IMR-90 (cell line): ENCODE results near the gene NEUROD4. TPM values are rescaled to one million over a fixed set of nuclear protein-coding genes. Genes with fewer than 3 reads are reported as not detected.
A peak's percentile ranks its signal among the peaks of the same experiment; 100 is the strongest.

Experiments
- ATAC-seq: fragments of 200-7000 bp; cut with Tn5 transposase; 2 replicates; pipeline ENCODE4 v1.9.1; 2020; ENCODE audit warnings: low read depth, mild to moderate bottlenecking, moderate library complexity
- BruUV-seq: library from RNA; stranded (reverse); fragments of 400-500 nt; replicated peaks from 2 replicates; lab custom pipeline; 2021; lab: Mats Ljungman, UMichigan
- CTCF ChIA-PET: fragments of 300-600 bp; formaldehyde crosslinking; extraction: SDS; loops from one replicate; lab custom pipeline; 2021; ENCODE audit warnings: antibody characterized with exemption; lab: Yijun Ruan, JAX
- POLR2A ChIA-PET: fragments of 300-600 bp; sonication (Branson Sonifier 250); formaldehyde crosslinking; loops from one replicate; lab custom pipeline; 2022; ENCODE audit warnings: antibody characterized with exemption; ENCODE audit not compliant: unreplicated experiment; lab: Charles Lee
- DNase-seq: peaks from one replicate; pipeline ENCODE4 v3.0.0; 2013
- H2AFZ ChIP-seq: replicated peaks from 2 replicates; pipeline ENCODE3; 2013; ENCODE audit warnings: low read length, mild to moderate bottlenecking; ENCODE audit not compliant: poor library complexity
- H2AK5ac ChIP-seq: 2 replicates; pipeline ENCODE4 v1.6.1; 2013; ENCODE audit warnings: low read depth, low read length, inconsistent platforms
- H2AK9ac ChIP-seq: replicated peaks from 2 replicates; pipeline ENCODE3; 2013; ENCODE audit warnings: mild to moderate bottlenecking, low read depth, low read length, moderate library complexity; ENCODE audit not compliant: poor library complexity
- H2BK120ac ChIP-seq: 2 replicates; pipeline ENCODE4 v1.6.1; 2013; ENCODE audit warnings: low read depth, low read length, inconsistent platforms
- H2BK15ac ChIP-seq: 3 replicates; pipeline ENCODE4 v1.6.1; 2013; ENCODE audit warnings: low read depth, low read length, inconsistent platforms
- H2BK20ac ChIP-seq: 2 replicates; pipeline ENCODE4 v1.6.1; 2013; ENCODE audit warnings: low read depth, mild to moderate bottlenecking, inconsistent platforms, low read length, moderate library complexity
- H2BK5ac ChIP-seq: 2 replicates; pipeline ENCODE4 v1.6.1; 2013; ENCODE audit warnings: mild to moderate bottlenecking, low read depth, low read length, inconsistent platforms; ENCODE audit not compliant: poor library complexity, severe bottlenecking
- H3K14ac ChIP-seq: replicated peaks from 2 replicates; pipeline ENCODE4 v1.6.1; 2013; ENCODE audit warnings: low read depth, low read length, inconsistent platforms
- H3K18ac ChIP-seq: 2 replicates; pipeline ENCODE4 v1.6.1; 2013; ENCODE audit warnings: low read depth, low read length, control low read depth
- H3K23ac ChIP-seq: 2 replicates; pipeline ENCODE4 v1.6.1; 2013; ENCODE audit warnings: low read depth, low read length, inconsistent platforms
- H3K27ac ChIP-seq: 2 replicates; pipeline ENCODE4 v1.5.1; 2013; ENCODE audit warnings: mild to moderate bottlenecking, control low read depth, low read length; ENCODE audit not compliant: insufficient read depth
- H3K27me3 ChIP-seq: 2 replicates; pipeline ENCODE4 v1.6.1; 2013; ENCODE audit warnings: low read length; ENCODE audit not compliant: control insufficient read depth, insufficient read depth
- H3K36me3 ChIP-seq: 2 replicates; pipeline ENCODE4 v1.6.1; 2013; ENCODE audit warnings: low read length, mixed read lengths; ENCODE audit not compliant: control insufficient read depth, insufficient read depth
- H3K4ac ChIP-seq: 2 replicates; pipeline ENCODE4 v1.6.1; 2013; ENCODE audit warnings: low read depth, low read length, inconsistent platforms
- H3K4me1 ChIP-seq: 2 replicates; pipeline ENCODE4 v1.6.1; 2013; ENCODE audit warnings: low read length, mixed read lengths; ENCODE audit not compliant: control insufficient read depth, insufficient read depth
- H3K4me2 ChIP-seq: 2 replicates; pipeline ENCODE4 v1.6.1; 2013; ENCODE audit warnings: low read depth, mild to moderate bottlenecking, control low read depth, low read length, moderate library complexity
- H3K4me3 ChIP-seq: 2 replicates; pipeline ENCODE4 v1.5.1; 2013; ENCODE audit warnings: low read depth, mild to moderate bottlenecking, control low read depth, low read length, moderate library complexity; ENCODE audit not compliant: insufficient read depth
- H3K56ac ChIP-seq: 2 replicates; pipeline ENCODE4 v1.6.1; 2013; ENCODE audit warnings: low read length, inconsistent platforms; ENCODE audit not compliant: insufficient read depth; ENCODE audit errors: extremely low read depth
- H3K79me1 ChIP-seq, 2 experiments: 2 replicates each; pipeline ENCODE4 v1.6.1; 2013; ENCODE audit warnings: low read length in 2 of 2, inconsistent platforms in 1 of 2, low read depth in 1 of 2
- H3K9ac ChIP-seq: 2 replicates; pipeline ENCODE4 v1.6.1; 2013; ENCODE audit warnings: low read depth, low read length, control low read depth
- H3K9me1 ChIP-seq: 2 replicates; pipeline ENCODE4 v1.6.1; 2013; ENCODE audit warnings: low read length, inconsistent platforms; ENCODE audit not compliant: insufficient read depth
- H3K9me3 ChIP-seq: 2 replicates; pipeline ENCODE4 v1.6.1; 2013; ENCODE audit warnings: low read length; ENCODE audit not compliant: control insufficient read depth, insufficient read depth
- H4K20me1 ChIP-seq: 2 replicates; pipeline ENCODE4 v1.6.1; 2013; ENCODE audit warnings: low read length, inconsistent platforms; ENCODE audit not compliant: insufficient read depth
- H4K5ac ChIP-seq: 2 replicates; pipeline ENCODE4 v1.6.1; 2013; ENCODE audit warnings: mild to moderate bottlenecking, low read depth, low read length, control low read depth
- H4K8ac ChIP-seq, 2 experiments: 2 replicates each; pipeline ENCODE4 v1.6.1; 2013; ENCODE audit warnings: low read depth in 2 of 2, low read length in 2 of 2, control low read depth in 1 of 2, inconsistent platforms in 1 of 2
- H4K91ac ChIP-seq: 2 replicates; pipeline ENCODE4 v1.6.1; 2013; ENCODE audit warnings: low read depth, low read length, inconsistent platforms; ENCODE audit not compliant: insufficient read depth
- BHLHE40 ChIP-seq: fragments of 150-350 bp; IDR thresholded peaks from 2 replicates; pipeline ENCODE4 v1.6.1; 2016; ENCODE audit warnings: mild to moderate bottlenecking, low read depth, low read length
- CHD1 ChIP-seq: IDR thresholded peaks from 2 replicates; pipeline ENCODE4 v1.6.1; 2012; ENCODE audit warnings: low read depth, low read length, improper control_type of control experiment
- ELK1 ChIP-seq: fragments of 150-350 bp; IDR thresholded peaks from 2 replicates; pipeline ENCODE4 v1.6.1; 2016; ENCODE audit warnings: low read depth, mild to moderate bottlenecking, low read length, moderate library complexity, borderline replicate concordance
- MAZ ChIP-seq: IDR thresholded peaks from 2 replicates; pipeline ENCODE4 v1.6.1; 2012; ENCODE audit warnings: low read depth, mild to moderate bottlenecking, low read length, improper control_type of control experiment, moderate library complexity, borderline replicate concordance
- NFE2L2 ChIP-seq: fragments of 150-350 bp; IDR thresholded peaks from 2 replicates; pipeline ENCODE4 v1.6.1; 2016; ENCODE audit warnings: low read depth, mild to moderate bottlenecking, low read length
- RAD21 ChIP-seq: IDR thresholded peaks from 2 replicates; pipeline ENCODE4 v1.6.1; 2012; ENCODE audit warnings: low read length, improper control_type of control experiment
- SMC3 ChIP-seq: fragments of 150-350 bp; IDR thresholded peaks from 2 replicates; pipeline ENCODE4 v1.6.1; 2016; ENCODE audit warnings: low read depth, mild to moderate bottlenecking, antibody characterized with exemption, low read length, moderate library complexity
- WGBS, 2 experiments: methylation state at CpG; one replicate each; pipeline versions ENCODE4 v1.1.5 to v1.1.7; 2013; ENCODE audit warnings: missing lambda C conversion rate in 2 of 2; ENCODE audit not compliant: insufficient read length in 1 of 2; ENCODE audit errors: extremely low coverage in 2 of 2; 5-methylcytosine and 5-hydroxymethylcytosine counted together
- dilution Hi-C: fragments of 300-500 bp; cut with HindIII; formaldehyde crosslinking; loops from one replicate; pipeline ENCODE4 v1.14.3; 2018; ENCODE audit warnings: low sequenced_read_pairs; ENCODE audit not compliant: unreplicated experiment
- in situ Hi-C: fragments of 300-500 bp; cut with MboI; formaldehyde crosslinking; loops from 3 replicates; pipeline ENCODE4 v1.14.3; 2019; ENCODE audit warnings: low sequenced_read_pairs, inconsistent platforms, mixed read lengths
- intact Hi-C: fragments of 100-400 bp; cut with micrococcal nuclease; formaldehyde crosslinking; loops from 2 replicates; pipeline ENCODE4 v1.10.0; 2022
- polyA plus RNA-seq, 3 experiments: library from polyadenylated mRNA; depleted of rRNA; stranded (reverse); fragments of >200 nt; gene quantifications; 2 replicates each; pipeline ENCODE4 v1.2.3, GENCODE V29; 2012; ENCODE audit warnings: low replicate concordance in 1 of 3
- total RNA-seq: library from RNA; depleted of rRNA; stranded (reverse); fragments of >200 nt; gene quantifications from 2 replicates; pipeline ENCODE4 v1.2.3, GENCODE V29; 2012
- TF ChIP-seq, protein P1 (sequence below): fragments of 150-350 bp; IDR thresholded peaks from 2 replicates; pipeline ENCODE4 v1.6.1; 2017; ENCODE audit warnings: mild to moderate bottlenecking, antibody characterized with exemption, low read length, low read depth

The NEUROD4 gene
- total and polyA plus RNA-seq, 2 of the 4 experiments (the other 2 are of a cell fraction), result not detected

- no peak overlapping the region for H3K23ac ChIP-seq
- H3K79me1 ChIP-seq, result no peaks in the 10 kb centered on the region
- H2AFZ ChIP-seq, result peak overlapping the region; percentile 41
- no peaks in the 10 kb centered on the region for H4K20me1 ChIP-seq
- no peak overlapping the region for H2BK120ac ChIP-seq
- ATAC-seq (no peak), DNase-seq (no peak)
- H3K9me1 ChIP-seq, result no peaks in the 10 kb centered on the region
- H2BK20ac ChIP-seq, result no peak overlapping the region
- no peaks in the 10 kb centered on the region for H3K4me1 ChIP-seq
- H2AK5ac ChIP-seq, result no peak overlapping the region
- H3K27ac ChIP-seq, result no peak overlapping the region
- no TSS peak for BruUV-seq
- CTCF ChIA-PET, result no interaction called here
- no peak overlapping the region for H3K4ac ChIP-seq
- H3K4me3 ChIP-seq, result no peak overlapping the region
- intact Hi-C loops (no loop called here), in situ Hi-C loops (no loop called here), dilution Hi-C loops (no loop called here)
- POLR2A ChIA-PET, result no interaction called here
- no peak overlapping the region for H3K56ac ChIP-seq
- H4K8ac ChIP-seq, result no peak overlapping the region
- no peak overlapping the region for H2AK9ac ChIP-seq
- H3K27me3 ChIP-seq, result no peaks in the 10 kb centered on the region
- H2BK5ac ChIP-seq, result no peak overlapping the region
- WGBS, 2 experiments, result 79% methylated on average over 2 of the region's 5 CpGs; no CpG with 5 or more reads in 1 of the 2 experiments
- no peak overlapping the region for H2BK15ac ChIP-seq
- TF ChIP-seq, protein P1, sequence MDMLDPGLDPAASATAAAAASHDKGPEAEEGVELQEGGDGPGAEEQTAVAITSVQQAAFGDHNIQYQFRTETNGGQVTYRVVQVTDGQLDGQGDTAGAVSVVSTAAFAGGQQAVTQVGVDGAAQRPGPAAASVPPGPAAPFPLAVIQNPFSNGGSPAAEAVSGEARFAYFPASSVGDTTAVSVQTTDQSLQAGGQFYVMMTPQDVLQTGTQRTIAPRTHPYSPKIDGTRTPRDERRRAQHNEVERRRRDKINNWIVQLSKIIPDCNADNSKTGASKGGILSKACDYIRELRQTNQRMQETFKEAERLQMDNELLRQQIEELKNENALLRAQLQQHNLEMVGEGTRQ, result no peak
- TF ChIP-seq ELK1 (no peak), SMC3 (no peak), NFE2L2 (no peak), MAZ (no peak), RAD21 (no peak), BHLHE40 (no peak), CHD1 (no peak)
- no peak overlapping the region for H4K5ac ChIP-seq
- H4K91ac ChIP-seq, result no peak overlapping the region
- H3K14ac ChIP-seq, result no peak overlapping the region
- H3K36me3 ChIP-seq, result no peaks in the 10 kb centered on the region
- H3K4me2 ChIP-seq, result no peak overlapping the region
- H3K18ac ChIP-seq, result no peak overlapping the region
- no peak overlapping the region for H3K9ac ChIP-seq
- H3K9me3 ChIP-seq, result no peaks in the 10 kb centered on the region
These were observed 17.7 kb downstream of the NEUROD4 start for GRCh38 chr12:55037351-55037987.
